Neural progenitor cell (in vitro differentiated cells): ENCODE data around the gene PNPLA6.

Experiments used
- EZH2 ChIP-seq: fragments of 200-600 bp; sonication (generic); IDR thresholded peaks from 2 replicates; pipeline ENCODE4 v1.6.1; 2017; ENCODE audit warnings: antibody characterized with exemption, mild to moderate bottlenecking, moderate library complexity
- EZH2phosphoT487 ChIP-seq: fragments of 200-600 bp; sonication (generic); IDR thresholded peaks from 2 replicates; pipeline ENCODE4 v1.6.1; 2017; ENCODE audit warnings: antibody characterized with exemption
- TF ChIP-seq, protein P1 (sequence below): fragments of 200-600 bp; sonication (generic); IDR thresholded peaks from 2 replicates; pipeline ENCODE4 v1.5.1; 2017; ENCODE audit warnings: antibody characterized with exemption, mild to moderate bottlenecking

GRCh38 chr19:7540761-7541474, 5.4 kb downstream of the PNPLA6 start:
- TF ChIP-seq, protein P1, sequence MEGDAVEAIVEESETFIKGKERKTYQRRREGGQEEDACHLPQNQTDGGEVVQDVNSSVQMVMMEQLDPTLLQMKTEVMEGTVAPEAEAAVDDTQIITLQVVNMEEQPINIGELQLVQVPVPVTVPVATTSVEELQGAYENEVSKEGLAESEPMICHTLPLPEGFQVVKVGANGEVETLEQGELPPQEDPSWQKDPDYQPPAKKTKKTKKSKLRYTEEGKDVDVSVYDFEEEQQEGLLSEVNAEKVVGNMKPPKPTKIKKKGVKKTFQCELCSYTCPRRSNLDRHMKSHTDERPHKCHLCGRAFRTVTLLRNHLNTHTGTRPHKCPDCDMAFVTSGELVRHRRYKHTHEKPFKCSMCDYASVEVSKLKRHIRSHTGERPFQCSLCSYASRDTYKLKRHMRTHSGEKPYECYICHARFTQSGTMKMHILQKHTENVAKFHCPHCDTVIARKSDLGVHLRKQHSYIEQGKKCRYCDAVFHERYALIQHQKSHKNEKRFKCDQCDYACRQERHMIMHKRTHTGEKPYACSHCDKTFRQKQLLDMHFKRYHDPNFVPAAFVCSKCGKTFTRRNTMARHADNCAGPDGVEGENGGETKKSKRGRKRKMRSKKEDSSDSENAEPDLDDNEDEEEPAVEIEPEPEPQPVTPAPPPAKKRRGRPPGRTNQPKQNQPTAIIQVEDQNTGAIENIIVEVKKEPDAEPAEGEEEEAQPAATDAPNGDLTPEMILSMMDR, result no peak
- TF ChIP-seq EZH2 (no peak), EZH2phosphoT487 (no peak)
